Smooth muscle cell of the brain vasculature (primary cell): ENCODE measurements around the gene CFAP97D2.
"Not testable (repeated sequence)": the region's sequence is repeated elsewhere in the genome, so short reads cannot be mapped to it uniquely, and the experiment has no call there.

Source experiments
- DNase-seq: peaks from one replicate; pipeline ENCODE4 v3.0.0-alpha.2; 2012; ENCODE audit warnings: low read depth, low spot score

Gene CFAP97D2

DNA sequence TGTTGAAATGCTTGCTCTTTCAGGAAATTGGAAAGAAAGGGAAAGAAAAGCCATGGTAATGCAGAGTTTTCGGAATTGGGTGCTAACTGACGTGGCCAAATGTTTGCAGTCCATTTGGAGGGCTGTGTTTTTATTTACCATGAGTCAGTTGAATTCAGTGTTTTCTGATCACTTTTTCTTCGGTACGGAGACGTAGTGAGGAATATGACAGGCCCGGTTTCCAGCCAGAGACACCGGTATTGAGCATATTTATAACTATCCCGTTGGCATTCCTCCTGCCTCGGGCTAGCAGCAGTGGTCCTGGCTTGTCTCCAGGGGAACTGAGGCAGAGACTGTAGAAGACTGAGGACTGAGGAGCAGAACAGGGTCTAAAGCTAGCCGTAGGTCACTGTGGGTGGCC, 56.6 kb downstream of the CFAP97D2 start:
- DNase-seq, result no peak

- DNase-seq, result no peak
Observed at GRCh38 chr13:114236227-114236626, 57.2 kb downstream of the CFAP97D2 start.

DNA sequence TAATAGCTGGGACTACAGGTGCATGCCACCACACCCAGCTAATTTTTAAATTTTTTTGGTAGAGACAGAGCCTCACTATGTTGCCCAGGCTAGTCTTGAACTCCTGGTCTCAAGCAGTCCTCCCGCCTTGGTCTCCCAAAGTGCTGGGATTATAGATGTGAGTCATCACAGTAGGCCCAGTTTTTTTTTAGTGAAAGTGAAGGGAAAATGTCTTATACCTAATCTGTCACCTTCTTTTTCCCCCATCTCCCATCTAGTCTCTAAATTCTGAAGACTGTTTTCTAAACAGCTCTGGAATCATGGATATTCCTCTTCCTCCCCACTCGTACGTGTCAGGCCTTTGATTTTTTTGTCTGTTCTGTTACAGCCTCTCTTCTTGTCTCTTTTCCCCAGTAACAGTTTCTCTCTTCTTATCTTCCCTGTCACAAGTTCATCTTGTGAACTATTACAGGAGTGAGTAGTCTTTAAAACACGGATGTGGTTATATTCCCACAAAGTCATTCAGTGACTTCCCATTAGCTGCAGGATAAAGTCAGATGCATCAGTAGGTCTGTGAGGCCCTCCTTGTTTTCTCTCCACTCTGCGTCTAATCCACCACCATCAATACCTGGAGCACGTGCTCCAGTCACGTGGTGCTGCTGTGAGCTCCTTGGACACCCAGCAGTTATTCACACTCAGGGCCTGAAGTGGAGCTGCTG, 58.5 kb downstream of the CFAP97D2 start:
- no peak for DNase-seq

- DNase-seq, result no peak
Observed at GRCh38 chr13:114241918-114242317, 62.9 kb downstream of the CFAP97D2 start.

DNA sequence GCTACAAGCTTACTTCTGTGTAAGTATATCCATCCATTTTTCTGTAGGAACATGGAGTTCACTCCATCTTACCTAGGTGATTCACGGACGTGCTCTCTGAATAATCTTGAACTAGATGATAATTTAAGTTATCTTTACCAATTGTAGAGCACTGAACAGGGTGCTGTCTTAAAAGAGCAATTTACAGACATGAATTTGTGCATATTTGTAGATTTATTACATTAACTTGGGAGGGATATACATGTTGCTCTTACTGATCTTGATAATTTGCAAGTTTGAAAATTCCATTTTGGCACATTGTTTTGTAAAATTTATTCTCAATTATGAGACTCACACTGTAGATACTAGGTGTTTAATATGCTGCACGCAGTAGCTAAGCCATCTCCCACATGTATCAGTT, 64.9 kb downstream of the CFAP97D2 start:
- no peak for DNase-seq

DNA sequence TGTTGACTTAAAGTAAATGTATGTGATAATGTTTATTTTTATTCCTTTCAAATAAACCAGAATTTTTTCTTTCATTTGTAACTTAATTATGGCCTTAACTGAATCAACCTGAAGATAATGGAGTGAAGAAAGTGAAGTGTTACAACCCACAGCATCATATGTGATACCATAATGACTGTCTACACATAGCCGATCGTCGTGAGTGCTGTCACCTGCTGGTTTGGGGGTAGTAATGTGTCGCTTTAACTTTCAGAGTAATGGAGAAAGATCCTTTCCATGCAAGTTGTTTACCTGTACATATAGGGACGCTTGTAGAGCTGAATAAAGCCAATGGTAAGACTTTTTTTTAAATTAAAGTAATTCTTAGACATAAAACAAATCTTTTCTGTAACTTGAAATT, 65.6 kb downstream of the CFAP97D2 start:
- no peak for DNase-seq

- no peak for DNase-seq
Observed at GRCh38 chr13:114248011-114248410, 69.0 kb downstream of the CFAP97D2 start.

GRCh38 chr13:114249077-114249476, 70.0 kb downstream of the CFAP97D2 start:
- DNase-seq, result no peak

GRCh38 chr13:114251639-114252440, 72.8 kb downstream of the CFAP97D2 start:
- not testable (repeated sequence) for DNase-seq

DNA sequence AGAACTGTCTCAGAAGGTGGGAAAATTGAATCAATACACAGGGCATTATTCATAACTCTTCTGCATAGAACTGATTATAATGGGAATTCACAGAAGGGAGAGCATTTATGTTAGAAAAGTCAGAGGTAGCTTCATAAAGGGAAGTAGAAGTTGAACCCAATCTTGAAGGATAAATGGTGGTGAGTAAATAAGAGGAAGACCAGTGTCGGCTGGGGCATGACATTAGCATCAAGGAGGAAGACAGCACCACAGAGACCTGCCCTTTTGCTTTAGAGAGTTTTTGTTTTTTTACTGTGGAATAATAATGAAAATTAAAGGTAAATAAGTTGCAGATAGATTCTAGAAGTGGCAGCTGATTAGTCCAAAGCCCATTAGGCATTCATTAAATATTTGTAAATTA, 77.5 kb downstream of the CFAP97D2 start:
- DNase-seq, result no peak

DNA sequence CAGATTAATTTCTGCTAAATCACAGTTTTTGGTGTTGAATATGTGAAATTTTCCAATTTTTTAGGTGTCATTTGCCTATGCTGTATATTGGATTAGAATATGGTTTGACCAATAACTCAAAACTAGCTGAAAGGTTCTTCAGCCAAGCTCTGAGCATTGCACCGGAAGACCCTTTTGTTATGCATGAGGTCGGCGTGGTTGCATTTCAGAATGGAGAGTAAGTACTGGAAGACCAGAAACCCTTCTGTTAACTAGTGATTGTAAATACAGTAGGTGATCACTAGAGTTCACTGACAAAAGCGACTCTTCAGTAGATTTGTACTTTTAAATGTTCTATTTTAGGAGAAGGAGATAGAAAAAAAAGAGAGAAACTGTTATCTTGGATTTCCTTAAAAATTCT, 78.0 kb downstream of the CFAP97D2 start:
- DNase-seq, result no peak

DNA sequence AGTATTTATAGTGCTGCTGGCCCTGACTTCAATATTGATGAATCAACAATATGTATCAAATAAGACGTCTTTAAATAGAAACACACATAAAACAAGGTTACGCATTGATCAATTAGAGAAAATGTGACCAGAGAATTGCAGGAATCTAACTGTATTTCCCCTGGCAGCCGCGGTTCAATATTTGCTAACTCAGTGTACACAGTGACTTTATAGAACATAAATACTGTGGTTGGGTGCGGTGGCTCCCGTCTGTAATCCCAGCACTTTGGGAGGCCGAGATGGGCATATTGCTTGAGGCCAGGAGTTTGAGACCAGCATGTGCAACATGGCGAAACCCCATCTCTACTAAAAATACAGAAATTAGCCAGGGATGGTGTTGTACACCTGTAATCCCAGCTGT, 79.5 kb downstream of the CFAP97D2 start:
- DNase-seq, result no peak

DNA sequence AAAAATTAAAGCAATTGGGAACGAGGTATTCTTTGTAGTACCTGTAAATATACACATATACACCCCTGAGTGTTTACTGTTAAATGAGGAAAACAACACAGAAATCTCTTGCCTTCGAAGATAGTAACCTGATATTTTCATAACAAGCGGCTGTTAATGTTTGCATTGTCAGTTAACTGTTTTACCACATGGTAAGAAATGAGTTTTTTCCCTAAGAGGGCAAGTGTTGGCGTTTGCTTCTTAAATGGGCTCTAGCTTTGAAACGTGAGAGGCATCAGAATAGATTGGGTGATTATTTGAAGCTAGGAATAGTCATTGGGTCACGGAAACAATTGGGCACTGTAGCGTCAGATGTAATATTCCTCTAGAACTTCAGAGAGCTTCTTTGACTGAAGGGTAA, 80.3 kb downstream of the CFAP97D2 start:
- no peak for DNase-seq

- DNase-seq, result no peak
Observed at GRCh38 chr13:114259974-114260373, 80.9 kb downstream of the CFAP97D2 start.

GRCh38 chr13:114260814-114261213, 81.8 kb downstream of the CFAP97D2 start:
- no peak for DNase-seq

DNA sequence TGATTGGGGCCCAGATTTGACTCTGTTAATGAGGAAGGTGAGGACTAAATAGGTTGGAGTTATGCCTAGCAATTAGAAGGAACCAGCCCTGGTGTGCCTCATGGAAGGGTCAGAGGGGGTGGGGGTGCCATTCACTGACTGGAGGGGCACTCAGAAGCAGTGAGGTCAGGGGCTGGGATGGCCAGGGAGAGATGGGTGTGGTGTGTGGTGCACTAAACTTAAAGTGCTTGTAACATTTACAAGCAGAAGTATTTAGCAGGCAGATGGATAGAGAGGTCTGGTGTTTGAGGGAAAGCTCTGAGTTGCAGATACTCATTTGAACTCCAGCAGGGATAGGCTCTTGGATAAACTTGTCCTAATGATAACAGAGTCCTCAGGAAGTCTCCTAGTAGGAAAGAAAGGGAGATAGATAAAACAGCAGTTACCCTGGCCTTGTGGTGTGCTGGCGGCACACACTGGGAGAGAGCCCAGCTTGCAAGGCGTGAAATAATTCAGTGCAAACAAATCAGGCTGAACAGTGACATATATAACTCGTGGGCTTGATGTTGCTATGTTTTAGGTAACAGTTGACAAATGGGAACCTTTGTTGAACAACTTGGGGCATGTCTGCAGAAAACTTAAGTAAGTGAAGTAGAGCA, 82.4 kb downstream of the CFAP97D2 start:
- DNase-seq, result no peak

- no peak for DNase-seq
Observed at GRCh38 chr13:114263578-114263977, 84.5 kb downstream of the CFAP97D2 start.

GRCh38 chr13:114264313-114264712, 85.3 kb downstream of the CFAP97D2 start:
- not testable (repeated sequence) for DNase-seq

- DNase-seq, result no peak
Observed at GRCh38 chr13:114264886-114265611, 86.0 kb downstream of the CFAP97D2 start.

DNA sequence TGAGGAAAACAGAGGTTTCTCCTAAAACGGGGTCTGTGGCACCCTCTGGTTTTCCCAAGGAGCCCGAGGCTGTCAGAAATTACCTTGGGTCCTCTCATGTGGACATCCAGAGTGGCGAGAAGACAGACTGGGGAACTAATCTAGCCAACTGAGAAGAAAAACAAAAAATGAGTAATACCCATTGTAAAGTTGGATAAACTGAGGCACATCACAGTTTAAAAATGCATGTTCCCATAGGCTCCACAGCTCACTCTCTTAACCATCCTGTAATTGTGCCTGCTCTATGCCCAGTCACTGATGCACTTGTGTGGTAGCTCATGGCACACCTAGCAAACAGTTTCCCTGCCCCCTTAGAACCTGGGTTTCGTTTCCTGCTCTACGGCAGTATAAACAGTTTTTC, 87.2 kb downstream of the CFAP97D2 start:
- DNase-seq, result no peak

- DNase-seq, result no peak
Observed at GRCh38 chr13:114268344-114269280, 89.6 kb downstream of the CFAP97D2 start.
